ENCODE data around the gene C6.

- TF ChIP-seq CTCF (IDR thresholded peaks at IDR 0.05), result no peak
- TF ChIP-seq EZH2 (IDR thresholded peaks at IDR 0.05; ENCODE audit: borderline replicate concordance, insufficient read depth, low read depth, low read length, poor library complexity, severe bottlenecking), result no peak
Measured at GRCh38 chr5:41182666-41183065, 30.7 kb downstream of the C6 start.
